NB4 (cell line): ENCODE measurements around the gene GAS2.

Source experiments
- DNase-seq: peaks from one replicate; pipeline ENCODE4 v3.0.0; 2010; ENCODE audit warnings: low read depth
- H3K4me3 ChIP-seq: one replicate; pipeline ENCODE4 v1.5.1; 2011; ENCODE audit warnings: mild to moderate bottlenecking, low read depth, low read length, moderate library complexity
- MYC ChIP-seq: IDR thresholded peaks from 2 replicates; pipeline ENCODE4 v1.6.1; 2011; ENCODE audit warnings: low read depth, low read length
- POLR2A ChIP-seq: IDR thresholded peaks from 2 replicates; pipeline ENCODE4 v1.6.1; 2011; ENCODE audit warnings: mild to moderate bottlenecking; ENCODE audit not compliant: insufficient read length; ENCODE audit errors: extremely low read depth
- TF ChIP-seq, protein P1 (sequence below): IDR thresholded peaks from 2 replicates; pipeline ENCODE4 v1.6.1; 2011; ENCODE audit warnings: low read depth, low read length
- TF ChIP-seq, protein P2 (sequence below): IDR thresholded peaks from one replicate; pipeline ENCODE4 v1.5.1; 2012; ENCODE audit warnings: low read depth, low read length

The GAS2 gene

DNA sequence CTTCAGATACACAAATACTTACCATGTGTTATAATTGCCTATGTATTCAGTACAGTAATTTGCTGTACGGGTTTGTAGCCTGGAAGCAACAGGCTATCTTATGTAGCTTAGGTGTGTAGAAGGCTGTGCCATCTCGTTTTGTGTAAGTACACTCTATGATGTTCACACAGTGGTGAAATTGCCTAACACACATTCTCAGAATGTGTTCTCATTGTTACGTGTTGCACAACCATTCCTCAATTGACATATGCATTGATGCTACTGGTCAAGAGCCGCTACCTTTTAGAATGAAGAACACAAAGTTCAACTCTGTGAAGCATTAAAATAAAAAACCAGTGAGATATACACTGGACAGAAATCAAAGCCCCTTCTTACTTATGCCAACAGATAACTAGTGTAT, 136.4 kb downstream of the GAS2 start:
- no peak for TF ChIP-seq POLR2A
- TF ChIP-seq, protein P1, sequence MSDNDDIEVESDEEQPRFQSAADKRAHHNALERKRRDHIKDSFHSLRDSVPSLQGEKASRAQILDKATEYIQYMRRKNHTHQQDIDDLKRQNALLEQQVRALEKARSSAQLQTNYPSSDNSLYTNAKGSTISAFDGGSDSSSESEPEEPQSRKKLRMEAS: no peak
- TF ChIP-seq, protein P2, sequence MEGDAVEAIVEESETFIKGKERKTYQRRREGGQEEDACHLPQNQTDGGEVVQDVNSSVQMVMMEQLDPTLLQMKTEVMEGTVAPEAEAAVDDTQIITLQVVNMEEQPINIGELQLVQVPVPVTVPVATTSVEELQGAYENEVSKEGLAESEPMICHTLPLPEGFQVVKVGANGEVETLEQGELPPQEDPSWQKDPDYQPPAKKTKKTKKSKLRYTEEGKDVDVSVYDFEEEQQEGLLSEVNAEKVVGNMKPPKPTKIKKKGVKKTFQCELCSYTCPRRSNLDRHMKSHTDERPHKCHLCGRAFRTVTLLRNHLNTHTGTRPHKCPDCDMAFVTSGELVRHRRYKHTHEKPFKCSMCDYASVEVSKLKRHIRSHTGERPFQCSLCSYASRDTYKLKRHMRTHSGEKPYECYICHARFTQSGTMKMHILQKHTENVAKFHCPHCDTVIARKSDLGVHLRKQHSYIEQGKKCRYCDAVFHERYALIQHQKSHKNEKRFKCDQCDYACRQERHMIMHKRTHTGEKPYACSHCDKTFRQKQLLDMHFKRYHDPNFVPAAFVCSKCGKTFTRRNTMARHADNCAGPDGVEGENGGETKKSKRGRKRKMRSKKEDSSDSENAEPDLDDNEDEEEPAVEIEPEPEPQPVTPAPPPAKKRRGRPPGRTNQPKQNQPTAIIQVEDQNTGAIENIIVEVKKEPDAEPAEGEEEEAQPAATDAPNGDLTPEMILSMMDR: no peak
- TF ChIP-seq MYC: no peak
- DNase-seq: no peak
- no peak overlapping the region for H3K4me3 ChIP-seq

DNA sequence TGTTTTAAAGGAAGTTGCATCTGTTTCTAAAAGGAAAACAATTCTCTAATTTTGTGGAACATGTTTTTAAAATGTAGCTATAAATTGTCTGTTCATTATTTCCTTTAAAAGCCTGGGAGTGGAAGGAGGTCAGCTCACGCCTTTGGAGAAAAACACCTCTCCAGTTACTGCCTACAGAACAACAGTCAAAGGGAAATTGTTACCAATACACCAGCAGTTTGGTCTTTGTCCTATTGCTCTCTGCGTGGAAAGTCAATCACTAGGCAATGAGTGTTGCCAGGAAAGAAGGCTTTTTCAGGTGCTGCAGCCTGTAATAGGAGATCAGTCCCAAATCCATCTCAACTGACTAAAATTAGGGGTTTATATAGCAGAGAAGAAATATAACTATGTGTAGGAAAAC, 141.0 kb downstream of the GAS2 start:
- TF ChIP-seq, protein P1: no peak
- TF ChIP-seq, protein P2: no peak
- H3K4me3 ChIP-seq: no peak overlapping the region
- no peak for DNase-seq

DNA sequence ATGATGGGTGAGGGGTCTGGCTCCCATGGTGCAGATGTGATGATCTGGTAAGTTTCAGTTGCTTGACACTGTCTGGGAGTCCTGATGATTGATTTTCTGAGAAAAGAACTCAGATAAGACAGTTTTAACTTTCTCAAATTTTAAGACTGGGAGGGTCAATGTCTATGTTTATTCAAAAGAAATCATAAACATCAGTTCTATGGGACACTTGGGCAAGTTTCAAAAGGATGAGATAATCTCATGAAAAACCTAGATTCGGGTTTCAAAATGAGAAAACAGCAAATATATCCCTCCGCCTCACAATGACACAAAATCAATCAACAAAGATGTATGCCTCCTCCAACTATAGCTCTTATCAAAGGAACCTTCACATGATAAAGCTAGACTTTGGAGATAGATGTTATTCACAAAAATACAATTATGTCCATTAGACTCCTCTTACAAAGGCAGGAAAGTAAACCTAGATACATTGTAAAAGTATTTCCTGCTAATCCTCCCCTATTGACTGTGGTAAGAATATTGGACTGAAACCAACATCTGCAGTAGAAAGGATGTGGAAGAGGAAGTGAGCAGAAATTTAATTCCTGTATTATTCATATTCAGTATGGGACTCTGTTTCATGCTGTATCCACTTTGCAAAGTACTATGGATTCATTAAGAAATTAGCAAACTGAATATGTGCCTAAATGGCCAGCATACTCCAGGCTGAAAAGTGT, 141.6 kb downstream of the GAS2 start:
- H3K4me3 ChIP-seq: no peak overlapping the region
- no peak for TF ChIP-seq MYC
- no peak for TF ChIP-seq POLR2A
- TF ChIP-seq, protein P2: no peak
- TF ChIP-seq, protein P1: no peak
- DNase-seq: no peak

DNA sequence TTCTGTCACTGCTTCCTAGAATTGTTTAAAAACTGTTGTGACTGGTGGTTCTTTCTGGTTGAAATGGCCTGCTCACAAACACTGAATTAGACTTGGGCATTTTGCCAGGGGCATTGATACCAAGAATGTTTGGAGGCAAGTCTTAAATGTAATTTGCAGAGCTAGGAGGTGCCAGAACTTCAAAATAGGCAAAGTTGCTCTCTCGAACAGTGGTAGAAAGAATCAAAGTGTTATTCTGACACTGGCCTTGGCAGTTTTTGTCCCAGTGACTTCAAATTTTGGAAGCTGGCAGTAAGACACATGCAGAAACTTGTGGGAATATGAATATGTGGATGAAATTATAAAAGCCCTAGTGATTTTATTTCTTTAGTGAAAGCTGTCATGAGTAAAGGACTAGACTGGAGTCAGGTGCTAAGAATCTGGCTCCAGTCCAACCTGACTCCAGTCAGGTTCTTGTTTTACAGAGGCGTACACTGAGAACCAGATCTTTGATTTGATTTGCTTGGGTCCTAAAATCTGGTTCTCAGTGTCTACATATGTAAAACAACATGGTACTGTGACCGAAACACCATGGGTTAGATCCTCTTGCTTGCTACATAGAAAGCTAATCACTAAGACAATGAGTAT, 142.3 kb downstream of the GAS2 start:
- no peak for DNase-seq
- no peak overlapping the region for H3K4me3 ChIP-seq
- TF ChIP-seq, protein P1: no peak
- TF ChIP-seq, protein P2: no peak

DNA sequence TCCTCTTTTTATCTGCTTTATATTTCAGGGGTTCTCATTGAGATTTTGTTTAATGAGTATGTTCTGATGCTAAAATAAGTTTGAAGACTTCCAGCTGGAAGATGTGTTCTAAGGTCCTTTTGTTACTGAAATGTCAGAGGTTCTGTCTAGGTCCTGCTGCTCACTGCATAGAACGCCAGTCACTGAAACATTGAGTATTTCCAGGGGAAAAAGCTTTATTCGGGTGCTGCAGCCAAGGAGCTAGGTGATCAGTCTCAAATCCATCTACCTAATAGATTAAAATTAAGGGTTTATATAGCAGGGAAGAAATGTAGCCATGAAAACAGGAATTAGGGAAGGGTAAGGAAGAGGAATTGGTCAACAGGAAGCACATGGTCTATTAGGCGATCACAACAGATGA, 143.5 kb downstream of the GAS2 start:
- no peak for TF ChIP-seq MYC
- TF ChIP-seq POLR2A: no peak
- TF ChIP-seq, protein P1: no peak
- TF ChIP-seq, protein P2: no peak
- H3K4me3 ChIP-seq: no peak overlapping the region
- no peak for DNase-seq

DNA sequence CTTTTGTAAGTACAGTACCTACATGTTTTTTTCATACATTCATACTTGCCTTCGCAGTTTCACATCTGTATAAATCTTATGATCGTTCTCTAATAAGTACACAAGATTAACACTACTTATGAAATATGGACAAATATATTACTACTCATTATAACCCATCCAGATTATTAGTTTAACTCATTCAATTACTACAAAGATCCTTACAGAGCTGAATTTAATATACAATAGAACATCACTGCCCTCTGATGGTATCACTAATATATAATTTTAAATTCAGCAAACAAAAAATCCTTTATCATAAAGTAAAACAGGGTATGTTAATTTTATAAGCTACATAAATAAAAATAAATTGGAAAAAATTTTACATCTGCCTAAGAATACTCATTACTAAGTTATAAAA, 155.8 kb downstream of the GAS2 start:
- no peak overlapping the region for H3K4me3 ChIP-seq
- DNase-seq: no peak
- TF ChIP-seq MYC (no peak), POLR2A (no peak)
- TF ChIP-seq, protein P2: no peak
- TF ChIP-seq, protein P1: no peak
